Transverse colon (tissue), 3 donors: Measurements from ENCODE around the gene ZNF512B.

ENCODE experiments used
- EP300 ChIP-seq: sonication (generic); formaldehyde crosslinking; IDR thresholded peaks from one replicate; pipeline ENCODE4 v1.6.1; 2017; ENCODE audit warnings: antibody characterized with exemption, low read depth
- POLR2A ChIP-seq: fragments of 450-650 bp; IDR thresholded peaks from one replicate; pipeline ENCODE4 v1.6.1; 2016; ENCODE audit warnings: antibody characterized with exemption, mild to moderate bottlenecking, moderate library complexity
- TF ChIP-seq, protein P1 (sequence below), 5 experiments: fragments of 200-600 bp in 3 of 5; fragments of 450-650 bp in 2 of 5; sonication (generic) in 3 of 5; IDR thresholded peaks; 1 replicate in 2 of 5; 2 replicates in 3 of 5; pipeline ENCODE4 v1.5.1; 2016 to 2017; ENCODE audit warnings: antibody characterized with exemption in 5 of 5, inconsistent platforms in 3 of 5, mild to moderate bottlenecking in 2 of 5, moderate library complexity in 1 of 5

DNA sequence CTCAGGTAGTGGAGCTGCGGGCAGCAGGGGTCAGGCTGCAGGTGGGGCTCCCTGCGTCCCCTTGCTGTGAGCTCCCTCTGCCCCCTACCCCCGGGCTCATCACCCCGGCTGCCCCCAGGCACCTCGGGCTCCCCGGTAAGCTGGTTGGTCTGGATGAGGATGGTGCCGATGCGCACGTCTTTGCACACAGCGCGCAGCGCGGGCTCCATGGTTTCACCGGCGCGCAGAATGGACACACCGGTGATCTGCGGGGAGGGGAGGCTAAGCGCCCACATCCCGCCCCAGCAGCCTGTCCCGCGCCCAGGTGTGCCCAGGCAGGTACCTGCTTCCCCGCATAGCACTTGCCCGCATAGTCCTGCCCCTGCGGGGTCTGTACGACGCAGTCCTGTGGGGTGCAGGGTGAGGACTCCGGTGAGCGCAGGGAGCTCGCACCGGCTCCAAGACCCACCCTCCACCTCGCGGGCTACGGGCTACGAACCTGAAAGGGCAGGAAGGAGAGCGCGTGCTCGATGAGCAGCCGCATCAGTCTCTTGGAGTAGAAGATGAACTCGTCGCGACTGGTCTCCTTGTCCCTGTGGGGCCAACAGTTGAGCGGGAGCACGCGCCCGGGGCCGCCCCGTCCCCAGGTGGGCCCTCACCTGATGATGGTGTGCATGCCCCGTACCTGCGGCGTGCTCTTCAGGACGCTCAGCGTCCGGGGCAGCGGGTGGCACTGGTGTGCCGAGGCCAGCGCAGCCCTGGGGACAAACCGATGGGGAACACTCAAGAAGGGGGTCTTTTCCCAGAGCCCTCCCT is 29.1 kb downstream of the ZNF512B start:
- TF ChIP-seq, protein P1, sequence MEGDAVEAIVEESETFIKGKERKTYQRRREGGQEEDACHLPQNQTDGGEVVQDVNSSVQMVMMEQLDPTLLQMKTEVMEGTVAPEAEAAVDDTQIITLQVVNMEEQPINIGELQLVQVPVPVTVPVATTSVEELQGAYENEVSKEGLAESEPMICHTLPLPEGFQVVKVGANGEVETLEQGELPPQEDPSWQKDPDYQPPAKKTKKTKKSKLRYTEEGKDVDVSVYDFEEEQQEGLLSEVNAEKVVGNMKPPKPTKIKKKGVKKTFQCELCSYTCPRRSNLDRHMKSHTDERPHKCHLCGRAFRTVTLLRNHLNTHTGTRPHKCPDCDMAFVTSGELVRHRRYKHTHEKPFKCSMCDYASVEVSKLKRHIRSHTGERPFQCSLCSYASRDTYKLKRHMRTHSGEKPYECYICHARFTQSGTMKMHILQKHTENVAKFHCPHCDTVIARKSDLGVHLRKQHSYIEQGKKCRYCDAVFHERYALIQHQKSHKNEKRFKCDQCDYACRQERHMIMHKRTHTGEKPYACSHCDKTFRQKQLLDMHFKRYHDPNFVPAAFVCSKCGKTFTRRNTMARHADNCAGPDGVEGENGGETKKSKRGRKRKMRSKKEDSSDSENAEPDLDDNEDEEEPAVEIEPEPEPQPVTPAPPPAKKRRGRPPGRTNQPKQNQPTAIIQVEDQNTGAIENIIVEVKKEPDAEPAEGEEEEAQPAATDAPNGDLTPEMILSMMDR (IDR thresholded peaks at IDR 0.05): no peak
- TF ChIP-seq POLR2A: no peak
- TF ChIP-seq EP300: no peak
